Measurements from ENCODE around the gene LRMDA.

The LRMDA gene

DNA sequence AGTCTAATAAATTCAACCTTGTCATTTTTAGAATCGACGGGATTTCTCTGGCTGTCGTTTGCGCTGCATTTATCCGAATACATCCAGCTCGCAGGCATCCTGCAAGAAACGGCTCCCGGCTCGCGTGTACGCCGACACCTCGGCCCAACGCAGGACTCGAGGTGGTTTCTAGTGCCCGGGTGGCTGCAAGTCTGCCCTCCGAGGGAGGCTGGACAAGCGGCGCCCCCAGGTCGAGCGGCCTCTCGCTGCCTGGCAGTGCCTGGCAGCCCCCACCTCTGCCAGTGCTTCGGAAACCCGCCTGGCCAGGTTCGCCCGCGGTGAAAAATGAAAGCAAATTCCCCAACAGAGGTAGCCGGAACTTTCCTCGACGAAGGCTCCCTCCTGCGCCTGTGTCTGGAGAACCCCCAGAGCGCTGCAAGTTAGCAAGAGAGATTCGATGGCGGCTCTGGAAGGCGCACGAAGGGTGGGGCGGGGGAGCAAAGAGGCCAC, 24.2 kb upstream of the LRMDA start:
- peak overlapping the region; percentile 15 for H2BK15ac ChIP-seq (ENCODE audit: low read depth, poor library complexity, severe bottlenecking)
- peaks cover 3 to 6% of the 10 kb centered on the region in 2 experiments for H3K36me3 ChIP-seq (ENCODE audit: control insufficient read depth in 1 of 2, insufficient read depth in 2 of 2, low read depth in 1 of 2, low read length in 2 of 2)
- H2AFZ ChIP-seq (ENCODE audit: low read depth, low read length): no peak overlapping the region
- H4K91ac ChIP-seq (ENCODE audit: low read length): no peak overlapping the region
- H2BK120ac ChIP-seq (ENCODE audit: low read depth, low read length): no peak overlapping the region
- H3K9me3 ChIP-seq (ENCODE audit: control insufficient read depth, low read length): no peaks in the 10 kb centered on the region
- H3K9ac ChIP-seq (ENCODE audit: low read length): peak overlapping the region; percentile 100
- H3K4me2 ChIP-seq (ENCODE audit: low read length, poor library complexity, severe bottlenecking): peak overlapping the region; percentile 7
- H3K18ac ChIP-seq (ENCODE audit: low read depth in 1 of 2, low read length in 2 of 2): peak overlapping the region; percentile 44 to 58
- peak overlapping the region in 1 of 2 experiments; percentile 25 for H3K23ac ChIP-seq (ENCODE audit: low read length in 2 of 2)
- no peak overlapping the region for H3K27ac ChIP-seq (ENCODE audit: low read length, poor library complexity, severe bottlenecking)
- no peak overlapping the region for H2BK5ac ChIP-seq (ENCODE audit: low read depth, low read length, poor library complexity, severe bottlenecking)
- peaks cover 45% of the 10 kb centered on the region for H3K4me1 ChIP-seq (ENCODE audit: control insufficient read depth, insufficient read depth, low read depth, low read length)
- peak overlapping the region; percentile 45 for H4K8ac ChIP-seq (ENCODE audit: low read length)
- H3K4me3 ChIP-seq (ENCODE audit: insufficient read depth in 1 of 2, low read depth in 1 of 2, low read length in 2 of 2): peak overlapping the region in 1 of 2 experiments; percentile 90
- peaks cover 0 to 88% of the 10 kb centered on the region in 2 experiments for H3K27me3 ChIP-seq (ENCODE audit: control insufficient read depth in 1 of 2, insufficient read depth in 1 of 2, low read length in 2 of 2)
- H3K79me1 ChIP-seq (replicated peaks; ENCODE audit: low read length, poor library complexity, severe bottlenecking): no peaks in the 10 kb centered on the region
- peak overlapping the region in 1 of 2 experiments; percentile 75 for H3K4ac ChIP-seq (ENCODE audit: low read depth in 1 of 2, low read length in 2 of 2)
- H3K14ac ChIP-seq (ENCODE audit: low read length in 2 of 2): peak overlapping the region in 1 of 2 experiments; percentile 66
- DNase-seq: no peak
- 11% methylated on average over 37 of the region's 37 CpGs for WGBS
- peak overlapping the region; percentile 56 to 95 for H2BK12ac ChIP-seq (ENCODE audit: low read length in 2 of 2)
- H2AK5ac ChIP-seq (ENCODE audit: low read length, severe bottlenecking): no peak overlapping the region

DNA sequence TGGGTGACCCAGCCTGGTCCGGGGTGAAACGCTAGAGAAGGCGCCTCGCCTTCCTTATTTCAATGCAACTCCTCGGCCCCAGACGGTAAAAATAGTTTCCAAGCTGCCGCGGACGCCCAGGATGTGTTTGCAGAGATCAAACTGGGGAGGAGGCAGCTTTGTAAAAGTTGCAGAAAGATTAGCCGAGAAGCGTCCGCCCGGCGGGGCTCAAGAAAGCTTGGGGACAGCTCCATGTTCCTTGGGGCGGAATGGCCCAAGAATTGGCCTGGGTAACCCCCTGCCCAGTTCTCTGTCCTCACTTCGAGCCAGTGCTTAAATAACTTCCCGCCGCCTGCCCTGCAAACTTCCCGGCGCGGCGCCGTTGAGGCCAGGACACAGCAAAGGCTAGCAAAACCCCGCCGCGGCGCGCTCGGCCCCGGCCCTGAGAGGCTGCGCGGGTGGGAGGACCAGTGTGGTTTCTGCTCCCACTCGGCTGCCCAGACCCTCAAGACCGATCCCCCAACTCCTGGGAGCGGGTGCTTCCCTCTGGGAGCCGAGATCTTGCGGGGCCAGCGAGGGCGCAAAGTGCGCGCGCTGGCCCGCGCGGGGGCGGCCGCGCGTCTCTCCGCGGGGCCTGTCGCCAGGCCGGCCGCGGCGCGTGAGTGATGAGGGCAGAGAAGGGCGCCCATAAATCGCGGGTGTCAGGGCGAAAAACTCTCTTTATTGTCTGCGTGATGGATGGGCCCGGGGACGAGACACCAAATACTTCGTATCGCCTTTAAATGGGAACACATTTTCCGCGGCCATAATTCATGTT, 23.5 kb upstream of the LRMDA start:
- 2% methylated on average over 42 of the region's 68 CpGs for WGBS
- H4K91ac ChIP-seq (ENCODE audit: low read length): no peak overlapping the region
- H3K23ac ChIP-seq (ENCODE audit: low read length in 2 of 2): no peak overlapping the region
- no peak overlapping the region for H3K14ac ChIP-seq (ENCODE audit: low read length in 2 of 2)
- H3K4me1 ChIP-seq (ENCODE audit: control insufficient read depth, insufficient read depth, low read depth, low read length): peaks cover 42% of the 10 kb centered on the region
- H2BK15ac ChIP-seq (ENCODE audit: low read depth, poor library complexity, severe bottlenecking): no peak overlapping the region
- peak overlapping the region; percentile 32 to 90 for H3K4me3 ChIP-seq (ENCODE audit: insufficient read depth in 1 of 2, low read depth in 1 of 2, low read length in 2 of 2)
- H3K4me2 ChIP-seq (ENCODE audit: low read length, poor library complexity, severe bottlenecking): peak overlapping the region; percentile 90
- no peak overlapping the region for H2BK120ac ChIP-seq (ENCODE audit: low read depth, low read length)
- no peaks in the 10 kb centered on the region for H3K79me1 ChIP-seq (replicated peaks; ENCODE audit: low read length, poor library complexity, severe bottlenecking)
- H2AFZ ChIP-seq (ENCODE audit: low read depth, low read length): no peak overlapping the region
- peak overlapping the region; percentile 69 to 95 for H2BK12ac ChIP-seq (ENCODE audit: low read length in 2 of 2)
- H3K9ac ChIP-seq (ENCODE audit: low read length): peak overlapping the region; percentile 100
- H4K8ac ChIP-seq (ENCODE audit: low read length): peak overlapping the region; percentile 45
- peak overlapping the region; percentile 50 to 54 for H3K18ac ChIP-seq (ENCODE audit: low read depth in 1 of 2, low read length in 2 of 2)
- DNase-seq: peak; percentile 63
- H3K4ac ChIP-seq (ENCODE audit: low read depth in 1 of 2, low read length in 2 of 2): peak overlapping the region in 1 of 2 experiments; percentile 33
- no peaks in the 10 kb centered on the region for H3K9me3 ChIP-seq (ENCODE audit: control insufficient read depth, low read length)
- no peak overlapping the region for H3K27ac ChIP-seq (ENCODE audit: low read length, poor library complexity, severe bottlenecking)
- no peak overlapping the region for H2BK5ac ChIP-seq (ENCODE audit: low read depth, low read length, poor library complexity, severe bottlenecking)
- H2AK5ac ChIP-seq (ENCODE audit: low read length, severe bottlenecking): no peak overlapping the region
- peaks cover 0 to 91% of the 10 kb centered on the region in 2 experiments for H3K27me3 ChIP-seq (ENCODE audit: control insufficient read depth in 1 of 2, insufficient read depth in 1 of 2, low read length in 2 of 2)
- peaks cover 3 to 6% of the 10 kb centered on the region in 2 experiments for H3K36me3 ChIP-seq (ENCODE audit: control insufficient read depth in 1 of 2, insufficient read depth in 2 of 2, low read depth in 1 of 2, low read length in 2 of 2)

DNA sequence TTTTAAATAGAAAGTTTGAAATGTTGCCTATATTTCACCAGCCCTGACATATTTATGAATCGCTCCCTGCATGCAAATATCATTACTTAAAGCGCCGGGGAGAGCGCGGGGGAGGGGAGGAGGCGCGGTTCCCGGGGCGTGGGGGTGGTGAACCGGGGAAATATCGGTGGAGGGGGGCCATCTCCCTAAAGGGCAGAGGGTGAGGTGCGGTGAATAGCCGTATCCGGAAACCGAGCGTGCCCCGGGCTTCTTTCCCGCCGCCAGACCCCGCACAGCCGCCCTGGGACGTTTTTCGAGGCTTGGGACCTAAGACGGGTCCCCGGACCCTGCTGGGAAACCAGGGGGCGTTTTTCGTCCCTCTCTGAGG, 22.9 kb upstream of the LRMDA start:
- Histone ChIP-seq H2AK5ac (ENCODE audit: low read length, severe bottlenecking) (no peak overlapping the region), H2BK15ac (ENCODE audit: low read depth, poor library complexity, severe bottlenecking) (no peak overlapping the region), H3K14ac (ENCODE audit: low read length in 2 of 2) (no peak overlapping the region), H3K9ac (ENCODE audit: low read length) (peak overlapping the region; percentile 100), H3K4me3 (ENCODE audit: insufficient read depth in 1 of 2, low read depth in 1 of 2, low read length in 2 of 2) (peak overlapping the region in 1 of 2 experiments; percentile 90), H3K23ac (ENCODE audit: low read length in 2 of 2) (no peak overlapping the region), H3K4ac (ENCODE audit: low read depth in 1 of 2, low read length in 2 of 2) (no peak overlapping the region), H2AFZ (ENCODE audit: low read depth, low read length) (no peak overlapping the region), H3K4me2 (ENCODE audit: low read length, poor library complexity, severe bottlenecking) (peak overlapping the region; percentile 90), H3K27ac (ENCODE audit: low read length, poor library complexity, severe bottlenecking) (no peak overlapping the region), H4K91ac (ENCODE audit: low read length) (no peak overlapping the region), H3K9me3 (ENCODE audit: control insufficient read depth, low read length) (no peaks in the 10 kb centered on the region), H3K27me3 (ENCODE audit: control insufficient read depth in 1 of 2, insufficient read depth in 1 of 2, low read length in 2 of 2) (peaks cover 0 to 90% of the 10 kb centered on the region in 2 experiments), H2BK5ac (ENCODE audit: low read depth, low read length, poor library complexity, severe bottlenecking) (no peak overlapping the region), H4K8ac (ENCODE audit: low read length) (no peak overlapping the region), H3K18ac (ENCODE audit: low read depth in 1 of 2, low read length in 2 of 2) (peak overlapping the region in 1 of 2 experiments; percentile 6), H2BK12ac (ENCODE audit: low read length in 2 of 2) (no peak overlapping the region), H3K36me3 (ENCODE audit: control insufficient read depth in 1 of 2, insufficient read depth in 2 of 2, low read depth in 1 of 2, low read length in 2 of 2) (peaks cover 3 to 6% of the 10 kb centered on the region in 2 experiments), H2BK120ac (ENCODE audit: low read depth, low read length) (no peak overlapping the region), H3K4me1 (ENCODE audit: control insufficient read depth, insufficient read depth, low read depth, low read length) (peaks cover 37% of the 10 kb centered on the region), H3K79me1 (replicated peaks; ENCODE audit: low read length, poor library complexity, severe bottlenecking) (no peaks in the 10 kb centered on the region)
- DNase-seq: no peak
- WGBS: 2% methylated on average over 10 of the region's 27 CpGs

All from mesenchymal stem cell (in vitro differentiated cells and primary cell).